HG03558 (cell line): ENCODE results near the gene PLXND1.
"Not testable (repeated sequence)": the region's sequence is repeated elsewhere in the genome, so short reads cannot be mapped to it uniquely, and the experiment has no call there.

Experiments used
- ATAC-seq: cut with Tn5 transposase; IDR thresholded peaks from one replicate; pipeline ENCODE4 v1.9.1; 2021; ENCODE audit warnings: moderate number of reproducible peaks; ENCODE audit not compliant: unreplicated experiment; ENCODE audit errors: extremely low read depth

PLXND1 gene

GRCh38 chr3:129606636-129607390 lies at the start of gene PLXND1:
Gene PLXND1 (minus strand): TSS chr3:129606676. CDS start chr3:129606639, 37 bp downstream.
- ATAC-seq, result no peak

DNA sequence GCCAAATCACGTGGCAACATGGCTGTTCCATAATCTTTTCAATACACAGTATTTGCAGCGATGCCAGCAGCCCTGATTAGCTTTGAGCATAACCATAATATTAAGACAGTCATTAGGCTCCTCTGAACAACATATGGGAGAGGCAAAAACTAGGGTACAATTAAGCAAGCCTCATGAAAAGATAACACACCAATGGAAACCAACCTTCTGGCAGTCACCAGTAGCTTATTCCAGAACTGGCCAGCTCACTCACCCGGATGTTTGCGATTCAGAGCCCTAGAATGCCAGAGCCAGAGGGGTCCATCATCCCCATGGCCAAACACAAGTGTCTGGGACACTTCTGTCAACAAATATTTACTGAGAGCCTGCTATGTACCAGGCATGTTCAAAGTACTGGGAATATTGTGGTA lies 48.8 kb upstream of the PLXND1 start:
- no peak for ATAC-seq

DNA sequence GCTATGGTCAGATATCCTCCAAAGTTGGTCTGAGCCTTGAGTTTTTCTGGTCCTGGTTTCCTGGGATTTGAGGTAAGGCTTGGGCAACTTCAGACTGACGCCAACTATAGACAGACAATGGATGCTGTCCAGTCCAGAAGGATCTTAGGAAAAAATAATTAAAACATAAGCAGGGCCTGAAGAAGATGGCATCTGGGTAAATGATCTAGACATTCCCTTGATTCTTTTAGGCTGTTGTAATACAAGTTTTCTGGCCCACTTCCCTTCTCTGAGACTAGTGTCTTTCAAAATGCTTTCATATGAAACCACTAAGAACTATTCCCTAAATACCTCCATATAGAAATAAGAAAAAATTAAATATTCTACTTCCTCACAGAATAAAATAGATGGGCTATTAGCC lies 47.7 kb upstream of the PLXND1 start:
- no peak for ATAC-seq

- ATAC-seq, result no peak
Observed at GRCh38 chr3:129653019-129653418, 46.5 kb upstream of the PLXND1 start.

- no peak for ATAC-seq
Observed at GRCh38 chr3:129651435-129652202, 45.1 kb upstream of the PLXND1 start.

DNA sequence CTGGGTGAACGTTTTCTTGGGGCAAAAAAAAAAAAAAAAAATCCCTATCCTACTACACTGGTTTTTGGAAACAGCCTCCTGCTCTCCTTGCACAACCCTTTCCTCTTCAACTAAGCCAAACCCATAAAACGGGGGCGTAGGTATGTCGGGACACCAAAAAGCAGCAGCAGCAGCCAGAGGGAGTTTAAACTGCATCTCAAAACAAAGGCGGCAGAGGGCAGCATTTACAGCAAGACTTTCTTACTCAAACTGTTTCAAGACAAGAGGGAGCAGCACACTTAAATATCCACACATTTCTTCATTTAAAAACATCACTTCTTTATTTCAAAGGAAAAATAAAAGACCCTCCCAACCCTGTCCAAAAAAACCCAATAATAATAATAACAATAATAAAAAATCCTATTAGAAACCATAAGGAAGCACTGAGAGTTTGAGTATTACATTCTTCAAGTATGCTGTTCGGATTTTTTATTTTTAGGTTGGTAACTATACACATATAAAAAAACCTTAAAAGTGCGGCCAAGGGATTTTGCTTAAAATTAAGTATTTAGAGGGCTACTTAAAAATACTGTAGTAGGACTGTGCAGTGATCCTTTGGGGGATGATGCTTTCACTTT lies 43.9 kb upstream of the PLXND1 start:
- ATAC-seq, result no peak

DNA sequence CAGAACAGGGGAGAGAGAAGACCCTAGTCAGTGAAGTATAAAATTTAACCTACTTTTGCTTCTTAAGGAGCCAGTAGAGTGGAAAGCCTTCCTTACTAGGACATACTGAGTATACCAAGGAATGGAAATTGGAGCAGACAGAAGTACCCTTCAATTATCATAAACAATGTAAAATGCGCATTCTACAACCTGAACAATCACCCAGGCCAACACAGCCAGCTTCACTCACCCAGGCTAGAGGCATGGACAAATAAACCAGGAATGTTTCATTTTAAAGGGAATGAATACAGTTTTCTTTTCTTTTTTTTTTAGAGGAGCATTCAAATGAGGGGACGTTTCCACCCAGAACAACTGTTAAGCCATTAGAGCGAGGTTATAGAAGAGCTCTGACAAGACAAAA lies 41.9 kb upstream of the PLXND1 start:
- ATAC-seq, result no peak

GRCh38 chr3:129645286-129645685 lies 38.8 kb upstream of the PLXND1 start:
- ATAC-seq, result no peak

DNA sequence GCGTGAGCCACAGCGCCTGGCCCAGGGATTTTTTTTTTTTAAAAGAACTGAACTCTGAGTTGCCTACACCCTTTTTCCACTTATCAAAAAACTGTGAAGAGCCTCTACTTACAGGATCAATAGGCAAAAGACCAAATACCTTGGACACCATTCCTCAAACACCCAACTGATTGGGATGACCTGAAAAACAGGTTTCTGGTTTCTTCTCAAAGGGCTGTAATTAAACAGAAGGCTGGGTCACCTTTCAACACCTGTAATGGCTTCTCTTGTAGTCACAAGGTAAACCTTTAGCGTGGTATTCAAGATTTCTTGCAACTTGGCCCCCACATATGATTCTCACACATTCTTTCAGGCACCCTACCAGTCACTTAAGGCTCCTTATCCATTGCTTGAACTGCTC lies 38.4 kb upstream of the PLXND1 start:
- no peak for ATAC-seq

GRCh38 chr3:129641567-129642260 lies 35.2 kb upstream of the PLXND1 start:
- not testable (repeated sequence) for ATAC-seq

DNA sequence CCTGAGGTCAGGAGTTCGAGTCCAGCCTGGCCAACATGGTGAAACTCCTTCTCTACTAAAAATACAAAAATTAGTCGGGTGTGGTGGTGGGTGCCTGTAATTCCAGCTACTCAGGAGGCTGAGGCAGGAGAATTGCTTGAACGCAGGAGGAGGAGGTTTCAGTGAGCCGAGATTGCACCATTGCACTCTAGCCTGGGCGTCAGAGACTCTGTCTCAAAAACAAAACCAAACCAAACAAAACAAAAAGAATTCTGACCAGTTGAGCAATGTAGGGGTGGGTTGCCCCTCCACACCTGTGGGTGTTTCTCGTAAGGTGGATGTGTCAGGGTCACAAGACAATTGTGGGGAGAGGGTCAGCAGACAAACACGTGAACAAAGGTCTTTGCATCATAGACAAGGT lies 34.5 kb upstream of the PLXND1 start:
- ATAC-seq, result not testable (repeated sequence)

DNA sequence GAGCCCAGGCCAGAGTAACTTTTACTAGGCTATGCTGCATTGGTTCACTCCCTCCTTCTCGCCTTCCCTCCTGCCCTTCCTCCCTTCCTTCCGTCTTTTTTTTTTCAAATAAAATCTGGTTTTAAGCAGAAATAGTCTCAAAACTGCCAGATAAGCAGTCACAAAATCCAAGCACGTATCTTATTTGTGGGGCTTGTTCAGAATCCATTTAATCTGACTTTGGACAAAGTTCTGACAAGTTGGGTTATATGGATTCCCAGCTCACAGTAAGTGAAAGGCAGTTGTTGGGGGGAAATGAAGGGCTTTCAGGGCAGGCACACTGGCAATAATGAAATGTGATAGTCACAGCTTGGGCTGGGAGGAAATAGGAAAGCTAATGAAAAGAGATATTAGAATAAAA lies 32.0 kb upstream of the PLXND1 start:
- ATAC-seq, result no peak

DNA sequence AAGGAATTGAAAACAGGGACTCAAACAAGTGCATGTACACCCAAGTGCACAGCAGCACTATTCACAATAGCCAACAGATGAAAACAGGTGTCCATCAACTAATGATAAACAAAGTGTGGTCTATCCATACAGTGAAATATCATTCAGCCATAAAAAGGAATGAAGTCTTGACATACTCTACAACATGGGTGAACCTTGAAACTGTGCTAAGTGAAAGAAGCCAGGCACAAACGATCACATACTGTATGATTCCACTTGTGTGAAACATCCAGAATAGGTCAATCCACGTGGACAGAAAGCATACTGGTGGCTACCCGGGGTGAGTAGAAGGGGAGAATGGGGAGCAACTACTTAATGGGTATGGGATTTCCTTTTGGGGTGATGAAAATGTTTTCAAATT lies 29.6 kb upstream of the PLXND1 start:
- no peak for ATAC-seq

DNA sequence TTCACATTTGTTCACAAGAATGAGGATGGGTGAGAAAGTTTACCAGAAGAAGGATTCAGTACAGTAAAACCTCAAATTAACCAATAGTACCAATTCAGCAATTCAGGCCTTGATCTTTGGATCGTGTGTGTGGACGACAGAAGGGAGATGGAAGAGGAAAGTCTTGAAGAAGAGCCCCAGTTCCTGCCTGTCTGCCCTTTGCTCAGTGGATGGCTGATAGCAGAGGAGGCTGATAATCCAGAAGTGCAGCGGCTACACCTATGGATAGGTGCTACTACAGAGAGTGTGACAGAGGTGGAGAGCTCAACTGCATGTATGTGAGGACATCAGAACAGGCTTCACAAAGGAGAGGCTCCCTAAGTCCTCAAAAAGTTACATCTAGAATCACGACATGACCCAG lies 29.2 kb upstream of the PLXND1 start:
- ATAC-seq, result no peak

- no peak for ATAC-seq
Observed at GRCh38 chr3:129633751-129634481, 27.4 kb upstream of the PLXND1 start.

DNA sequence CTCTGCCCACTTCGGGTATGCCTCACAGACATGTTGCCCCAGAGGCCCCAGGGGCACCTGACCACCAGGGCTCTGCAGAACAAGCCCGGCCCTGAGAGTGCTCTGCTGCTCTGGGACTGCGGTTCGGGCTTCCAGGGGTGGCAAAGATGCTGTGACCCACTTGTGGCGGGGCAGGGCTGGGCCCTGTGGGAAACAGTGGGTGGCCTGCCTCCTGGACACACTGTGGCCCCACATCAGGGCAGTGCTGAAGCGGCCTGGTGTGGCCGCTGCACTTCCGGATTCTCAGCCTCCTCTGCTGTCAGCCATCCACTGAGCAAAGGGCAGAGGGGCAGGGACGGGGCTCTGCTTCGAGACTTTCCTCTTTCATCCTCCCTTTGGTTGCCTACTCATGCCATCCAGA lies 26.5 kb upstream of the PLXND1 start:
- ATAC-seq, result no peak

GRCh38 chr3:129632556-129632955 lies 26.1 kb upstream of the PLXND1 start:
- ATAC-seq, result no peak

DNA sequence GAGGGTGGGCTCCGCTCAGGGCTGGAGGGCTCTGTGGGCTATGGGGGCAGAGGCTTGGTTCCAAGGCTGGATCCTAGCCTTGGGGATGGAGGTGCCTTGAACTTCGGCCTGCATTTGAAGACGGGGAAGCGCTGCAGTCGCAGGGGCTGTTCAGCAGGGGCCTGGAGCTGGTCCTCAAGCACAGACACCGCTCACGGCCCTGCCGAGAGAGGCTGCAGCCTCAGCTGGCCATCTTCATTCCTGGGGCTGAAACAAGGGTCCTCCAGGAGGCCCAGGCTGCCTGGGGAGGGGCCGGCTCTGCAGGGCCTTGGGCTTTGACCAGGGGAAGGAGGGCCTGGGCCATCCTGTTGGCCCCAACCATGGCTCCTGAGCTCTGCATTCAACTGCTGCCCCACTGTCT lies 25.6 kb upstream of the PLXND1 start:
- ATAC-seq, result no peak

- no peak for ATAC-seq
Observed at GRCh38 chr3:129629011-129629410, 22.5 kb upstream of the PLXND1 start.

- no peak for ATAC-seq
Observed at GRCh38 chr3:129628169-129628522, 21.7 kb upstream of the PLXND1 start.
